NCI-H2171 (cell line): Measurements from ENCODE around the gene GNA15.

Source experiments
- DNase-seq: peaks from one replicate; lab custom pipeline; 2025; lab: John Stamatoyannopoulos, UW

The GNA15 gene

DNA sequence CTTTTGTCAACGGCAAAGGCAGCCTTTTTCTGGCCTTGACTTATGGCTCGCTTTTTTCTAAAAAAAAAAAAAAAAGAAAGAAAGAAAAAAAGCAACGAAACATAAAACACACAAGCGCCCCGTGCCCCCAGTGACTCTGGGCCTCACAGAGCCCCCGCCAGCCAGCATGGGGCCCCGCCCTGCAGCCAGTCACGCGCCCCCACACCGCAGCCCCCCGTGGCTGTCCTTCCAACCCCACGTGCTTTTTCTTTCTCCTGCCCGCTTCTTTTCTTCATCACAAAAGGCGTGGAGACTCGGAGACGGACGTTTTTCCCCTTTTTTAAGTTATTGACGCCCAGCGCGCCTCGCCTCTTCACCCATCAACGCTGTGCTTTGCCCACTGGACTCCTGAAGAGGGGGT lies 14.4 kb upstream of the GNA15 start:
- DNase-seq = no peak

- DNase-seq = no peak
Observed at GRCh38 chr19:3121821-3122511, 13.9 kb upstream of the GNA15 start.

GRCh38 chr19:3122512-3122870 lies 13.3 kb upstream of the GNA15 start:
- DNase-seq = no peak

DNA sequence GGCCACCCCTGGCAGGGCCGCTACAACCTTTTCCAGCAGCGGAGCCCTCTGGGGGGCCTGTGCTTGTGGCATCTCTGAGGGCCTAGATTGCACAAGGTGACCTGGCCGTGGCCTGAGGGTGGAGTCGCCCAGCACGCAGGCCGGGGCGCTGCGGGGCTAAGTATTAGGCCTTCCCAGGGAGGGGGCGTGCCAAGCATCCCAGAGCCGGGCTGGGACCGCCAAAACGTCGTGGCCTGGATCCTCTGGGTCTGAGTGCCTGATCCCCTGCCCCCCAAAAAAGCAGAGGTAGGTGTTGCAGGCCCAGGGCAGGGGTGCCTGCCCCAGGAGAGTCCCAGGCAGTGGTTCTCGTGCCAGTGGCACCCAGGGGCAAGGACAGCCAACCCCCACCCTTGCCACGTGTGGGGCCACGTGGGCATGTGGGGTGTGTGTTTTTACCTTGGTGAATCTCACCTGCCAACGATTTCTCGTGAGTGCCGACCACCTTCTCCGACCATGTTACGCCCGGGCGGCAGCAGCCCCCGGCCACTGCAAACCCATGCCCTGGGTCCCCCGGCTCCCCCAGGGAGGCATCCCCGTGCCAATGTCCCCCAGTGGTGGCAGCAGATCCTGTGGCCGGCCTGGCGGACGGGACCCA lies 12.6 kb upstream of the GNA15 start:
- no peak for DNase-seq

GRCh38 chr19:3123956-3124355 lies 11.9 kb upstream of the GNA15 start:
- DNase-seq = no peak

DNA sequence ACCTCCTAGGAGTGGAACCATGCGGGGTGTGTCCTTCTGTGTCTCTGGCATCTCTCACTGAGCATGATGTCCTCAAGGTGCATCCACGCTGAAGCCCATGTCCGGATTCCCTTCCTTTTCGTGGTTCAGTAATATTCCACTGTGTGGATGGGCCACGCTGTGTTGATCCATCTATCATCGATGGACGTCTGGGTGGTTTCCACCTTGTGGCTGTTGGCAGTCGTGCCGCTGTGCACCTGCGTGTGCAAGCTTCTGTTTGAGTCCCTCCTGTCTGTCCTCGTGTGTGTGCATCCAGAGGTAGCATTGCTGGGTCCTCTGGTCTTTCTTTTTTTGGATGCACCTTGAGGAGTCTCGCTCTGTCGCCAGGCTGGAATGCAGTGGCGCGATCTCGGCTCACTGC lies 11.2 kb upstream of the GNA15 start:
- DNase-seq = no peak

DNA sequence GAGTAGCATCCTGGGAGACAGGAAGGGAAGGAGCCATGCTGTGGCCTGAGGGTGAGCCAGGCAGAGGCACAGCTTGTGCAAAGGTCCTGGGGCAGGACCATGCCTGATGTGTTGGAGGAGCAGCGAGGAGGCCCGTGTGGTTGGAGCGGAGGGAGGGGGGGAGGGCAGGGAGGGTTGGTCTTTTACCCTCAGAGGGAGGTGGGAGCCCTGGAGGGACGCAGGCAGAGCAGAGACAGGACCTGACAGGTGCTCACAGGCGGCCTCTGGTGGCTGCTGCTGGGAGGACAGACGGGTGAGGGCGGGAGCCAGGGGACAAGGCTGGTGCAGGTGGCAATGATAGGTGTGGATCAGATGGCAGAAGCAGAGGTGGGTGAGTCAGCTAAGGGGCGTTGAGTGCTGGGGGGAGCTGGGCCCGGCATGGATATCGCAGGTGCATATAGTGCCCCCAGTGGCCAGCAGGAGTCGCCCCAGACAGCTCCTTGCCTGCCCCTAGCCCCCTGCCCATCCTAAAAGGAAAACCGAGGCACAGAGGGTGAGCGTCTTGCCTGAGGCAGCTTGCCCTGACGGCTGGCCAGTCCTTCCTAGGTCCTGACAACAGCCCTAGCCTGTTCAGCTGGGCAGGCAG lies 9.8 kb upstream of the GNA15 start:
- peak; percentile 53 for DNase-seq

DNA sequence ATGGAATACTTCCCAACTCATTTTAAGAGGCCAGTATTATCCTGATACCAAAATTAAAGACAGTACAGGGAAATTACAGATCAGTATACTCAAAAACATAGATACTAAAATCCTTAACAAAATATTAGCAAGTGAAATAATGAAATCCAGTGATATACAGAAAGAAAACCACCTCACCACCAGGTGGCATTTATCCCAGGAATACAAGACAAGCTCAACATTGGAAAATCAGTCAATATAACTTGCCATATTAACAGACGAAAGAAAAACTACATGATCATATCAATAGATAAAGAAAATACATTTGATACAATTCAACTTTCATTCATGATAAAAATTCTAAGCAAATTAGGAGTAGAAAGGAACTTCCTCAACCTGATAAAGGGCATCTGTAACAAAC lies 6.7 kb upstream of the GNA15 start:
- no peak for DNase-seq

GRCh38 chr19:3131168-3131567 lies 4.7 kb upstream of the GNA15 start:
- DNase-seq = no peak

DNA sequence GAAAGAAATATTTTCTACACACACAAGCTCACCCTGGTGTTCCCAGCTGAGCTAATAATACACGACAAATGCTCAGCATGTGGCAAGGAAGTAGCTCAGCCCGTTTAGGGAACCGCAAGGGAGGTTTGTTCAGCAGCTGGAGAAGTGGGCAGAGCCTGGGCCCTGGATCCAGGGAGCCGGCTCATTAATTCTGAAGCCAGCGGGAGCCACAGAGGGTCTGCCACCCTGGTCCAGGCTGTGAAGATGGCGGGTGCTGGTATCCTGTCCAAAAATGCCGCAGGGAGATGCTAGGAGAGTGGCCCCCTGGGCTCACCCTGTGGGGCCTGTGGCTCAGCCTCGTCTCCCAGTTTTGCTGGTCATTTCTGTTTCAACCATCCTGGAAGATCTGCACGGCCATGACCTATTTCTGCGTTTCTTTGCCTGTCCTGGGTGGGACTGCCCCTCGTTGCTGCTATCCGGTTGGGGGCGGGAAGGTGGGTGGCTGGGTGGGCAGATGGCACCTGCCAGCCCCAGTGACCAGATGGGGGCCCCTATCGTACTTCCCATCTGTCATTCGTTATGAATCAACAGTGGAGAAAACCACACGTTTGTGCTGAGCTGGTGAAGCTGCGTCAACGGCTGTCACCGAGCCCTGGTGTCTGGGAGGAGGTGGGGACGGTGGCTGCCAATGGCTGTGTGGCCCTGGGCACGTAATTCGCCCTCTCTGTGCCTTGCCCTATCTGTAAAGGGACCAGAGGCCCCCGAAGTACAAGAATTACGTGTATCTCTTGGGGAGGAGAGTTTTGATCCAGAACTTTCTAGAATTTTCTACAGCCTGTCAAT lies 2.7 kb upstream of the GNA15 start:
- DNase-seq = peak; percentile 89

GRCh38 chr19:3133793-3134116 lies 2.1 kb upstream of the GNA15 start:
- no peak for DNase-seq

GRCh38 chr19:3136684-3137055 lies 837 bp downstream of the GNA15 start:
- no peak for DNase-seq

DNA sequence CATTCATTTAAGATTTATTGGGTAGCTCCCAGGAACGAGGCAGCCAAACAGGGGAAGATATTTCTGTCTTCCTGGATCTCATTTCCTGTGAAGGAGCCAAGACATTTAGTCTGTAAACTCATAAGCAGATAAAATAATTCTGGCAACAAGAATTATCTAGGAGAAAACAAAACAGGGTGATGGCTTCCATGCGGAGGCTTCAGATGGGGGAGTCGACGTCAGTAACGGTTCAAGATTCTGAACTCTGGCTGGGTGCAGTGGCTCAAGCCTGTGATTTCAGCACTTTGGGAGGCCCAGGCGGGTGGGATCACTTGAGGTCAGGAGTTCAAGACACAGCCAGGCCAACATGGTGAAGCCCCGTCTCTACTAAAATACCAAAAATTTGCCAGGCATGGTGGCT lies 1.3 kb downstream of the GNA15 start:
- no peak for DNase-seq

DNA sequence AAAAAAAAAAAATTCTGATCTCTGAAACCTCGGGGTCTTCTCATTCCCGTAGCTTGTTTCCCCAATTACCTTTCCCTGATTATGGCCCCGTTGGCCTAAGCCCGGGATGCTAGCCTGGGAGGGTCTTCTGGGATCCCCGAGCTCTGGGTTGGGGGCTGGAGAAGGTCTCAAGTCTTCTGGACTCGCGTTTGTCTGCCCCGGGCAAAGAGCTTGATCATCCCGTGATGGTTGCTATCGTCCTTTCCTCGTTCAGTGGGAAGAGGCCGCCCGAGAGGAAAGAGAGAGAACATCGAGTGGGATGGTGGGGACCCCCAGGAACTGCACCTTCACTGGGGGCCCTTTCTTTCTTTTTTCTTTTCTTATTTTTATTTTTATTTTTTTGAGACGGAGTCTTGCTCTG lies 2.4 kb downstream of the GNA15 start:
- DNase-seq = no peak

GRCh38 chr19:3140667-3141038 lies 4.8 kb downstream of the GNA15 start:
- DNase-seq = no peak

GRCh38 chr19:3142292-3142670 lies 6.4 kb downstream of the GNA15 start:
- DNase-seq = no peak

DNA sequence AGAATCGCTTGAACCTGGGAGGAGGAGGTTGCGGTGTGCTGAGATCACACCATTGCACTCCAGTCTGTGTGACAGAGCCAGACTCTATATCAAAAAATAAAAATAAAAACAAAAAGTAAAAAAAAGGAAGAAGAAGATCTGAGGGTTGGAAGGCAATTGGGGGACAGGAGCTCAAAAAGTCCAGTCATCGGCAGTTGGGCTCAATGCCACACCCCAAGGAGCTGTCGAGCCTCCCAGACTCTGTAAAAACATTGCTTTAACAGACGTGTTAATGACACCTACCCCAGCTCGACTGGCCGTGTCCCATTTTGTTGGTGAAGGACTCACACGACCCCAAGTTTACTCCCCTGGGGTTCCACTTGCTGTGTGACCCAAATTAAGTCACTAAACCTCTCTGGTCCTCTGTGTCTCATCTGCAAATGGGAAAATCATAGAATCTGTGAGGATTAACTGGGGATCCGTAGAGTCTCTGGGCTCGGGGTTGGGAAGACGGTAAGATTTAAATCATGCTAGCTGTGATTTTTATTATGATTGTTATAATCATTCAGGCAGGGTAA lies 7.0 kb downstream of the GNA15 start:
- no peak for DNase-seq

DNA sequence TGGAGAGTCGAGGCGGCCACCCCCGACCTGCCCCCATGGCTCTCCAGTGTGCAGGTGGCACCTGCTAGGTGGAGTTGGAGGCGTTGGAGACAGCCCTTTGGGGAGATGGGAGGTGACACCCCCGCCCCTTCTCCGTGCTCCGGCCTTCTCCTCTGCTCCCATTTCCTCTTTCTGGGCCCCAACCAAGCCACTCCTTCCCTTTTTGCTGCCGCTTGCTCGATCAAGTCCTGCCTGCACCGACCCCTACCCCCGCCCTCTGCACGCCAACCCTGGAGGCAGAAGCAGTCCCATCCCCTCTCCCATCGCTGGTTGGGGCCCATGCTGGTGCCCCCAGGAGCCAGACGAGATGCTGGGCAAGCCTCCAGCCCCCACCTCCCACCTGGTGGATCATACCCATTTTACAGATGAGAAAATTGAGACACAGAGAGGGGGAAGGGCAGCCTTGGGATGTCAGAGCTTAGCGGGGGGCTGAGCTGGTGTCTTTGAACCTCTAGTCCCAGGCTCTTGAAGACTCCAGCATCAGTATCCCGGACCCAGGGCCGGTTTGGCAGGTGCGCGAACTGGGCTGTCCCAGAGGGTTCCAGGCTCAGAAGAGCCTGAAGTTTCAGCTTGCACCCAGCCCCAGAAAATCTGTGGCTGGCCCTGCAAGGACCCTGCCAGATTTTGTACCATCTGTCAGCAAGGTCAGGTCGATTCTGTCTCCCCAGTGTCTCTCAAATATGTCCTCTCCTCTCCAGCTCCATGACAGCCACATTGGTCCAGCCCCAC lies 10.3 kb downstream of the GNA15 start:
- DNase-seq = no peak

GRCh38 chr19:3146677-3147100 lies 10.9 kb downstream of the GNA15 start:
- DNase-seq = no peak

GRCh38 chr19:3148503-3148902 lies 12.7 kb downstream of the GNA15 start:
- no peak for DNase-seq

GRCh38 chr19:3149089-3149488 lies 13.3 kb downstream of the GNA15 start:
- no peak for DNase-seq
